Fibroblast of villous mesenchyme (primary cell): ENCODE data around the gene PARD3. TPM values are rescaled to one million over a fixed set of nuclear protein-coding genes. Genes with fewer than 3 reads are reported as not detected.

Source experiments
- DNase-seq: peaks from one replicate; pipeline ENCODE4 v3.0.0-alpha.2; 2010; ENCODE audit warnings: low read depth
- H3K4me3 ChIP-seq: 2 replicates; pipeline ENCODE4 v1.5.1; 2011; ENCODE audit warnings: low read depth, mild to moderate bottlenecking, low read length
- total RNA-seq: library from RNA; depleted of rRNA; stranded (reverse); fragments of >200 nt; gene quantifications from 2 replicates; pipeline ENCODE4 v1.2.3, GENCODE V29; 2012
- TF ChIP-seq, protein P1 (sequence below): IDR thresholded peaks from 2 replicates; pipeline ENCODE4 v1.5.1; 2012; ENCODE audit warnings: low read depth, mild to moderate bottlenecking, low read length; ENCODE audit not compliant: insufficient read depth

The PARD3 gene
- total RNA-seq, 1 donor, result 44.0 TPM

DNA sequence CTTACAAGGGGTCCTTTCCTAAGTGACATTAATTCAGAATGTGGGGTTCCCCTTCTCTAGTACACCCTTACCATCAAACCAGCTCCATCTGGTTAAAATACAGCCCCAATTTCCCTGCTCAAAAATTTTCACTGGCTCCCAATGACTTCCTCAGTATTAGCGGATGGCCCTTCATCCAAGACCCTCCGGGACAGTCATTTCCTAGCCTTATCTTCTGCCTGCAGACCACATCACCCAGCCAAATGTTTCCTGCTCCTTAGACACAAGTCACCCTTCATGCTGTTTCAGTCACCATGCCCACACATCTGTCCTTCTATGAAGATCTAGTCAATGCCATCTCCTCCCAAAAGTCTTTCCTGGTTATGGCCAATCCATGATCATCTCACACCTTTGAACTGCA, 45.2 kb downstream of the PARD3 start:
- TF ChIP-seq, protein P1, sequence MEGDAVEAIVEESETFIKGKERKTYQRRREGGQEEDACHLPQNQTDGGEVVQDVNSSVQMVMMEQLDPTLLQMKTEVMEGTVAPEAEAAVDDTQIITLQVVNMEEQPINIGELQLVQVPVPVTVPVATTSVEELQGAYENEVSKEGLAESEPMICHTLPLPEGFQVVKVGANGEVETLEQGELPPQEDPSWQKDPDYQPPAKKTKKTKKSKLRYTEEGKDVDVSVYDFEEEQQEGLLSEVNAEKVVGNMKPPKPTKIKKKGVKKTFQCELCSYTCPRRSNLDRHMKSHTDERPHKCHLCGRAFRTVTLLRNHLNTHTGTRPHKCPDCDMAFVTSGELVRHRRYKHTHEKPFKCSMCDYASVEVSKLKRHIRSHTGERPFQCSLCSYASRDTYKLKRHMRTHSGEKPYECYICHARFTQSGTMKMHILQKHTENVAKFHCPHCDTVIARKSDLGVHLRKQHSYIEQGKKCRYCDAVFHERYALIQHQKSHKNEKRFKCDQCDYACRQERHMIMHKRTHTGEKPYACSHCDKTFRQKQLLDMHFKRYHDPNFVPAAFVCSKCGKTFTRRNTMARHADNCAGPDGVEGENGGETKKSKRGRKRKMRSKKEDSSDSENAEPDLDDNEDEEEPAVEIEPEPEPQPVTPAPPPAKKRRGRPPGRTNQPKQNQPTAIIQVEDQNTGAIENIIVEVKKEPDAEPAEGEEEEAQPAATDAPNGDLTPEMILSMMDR, result no peak
- DNase-seq, result no peak
- no peak overlapping the region for H3K4me3 ChIP-seq

DNA sequence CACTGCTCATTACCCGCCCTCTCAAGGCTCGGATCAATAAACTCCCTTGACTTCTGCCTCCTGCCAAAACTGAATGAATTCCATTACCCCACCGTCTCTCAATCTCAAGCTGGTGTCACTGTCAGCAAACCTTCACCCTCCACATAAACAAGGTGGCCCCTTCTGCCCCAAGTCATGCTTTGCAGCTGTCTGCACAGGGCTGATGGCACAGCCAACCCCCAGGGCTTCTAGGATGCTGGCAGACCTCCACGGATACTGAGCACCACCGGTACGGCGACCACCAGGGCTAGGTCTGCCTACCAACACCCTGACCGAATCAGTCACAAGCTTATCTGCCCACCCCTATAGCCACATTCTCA, 46.1 kb downstream of the PARD3 start:
- H3K4me3 ChIP-seq, result no peak overlapping the region
- no peak for DNase-seq
- TF ChIP-seq, protein P1, result no peak

DNA sequence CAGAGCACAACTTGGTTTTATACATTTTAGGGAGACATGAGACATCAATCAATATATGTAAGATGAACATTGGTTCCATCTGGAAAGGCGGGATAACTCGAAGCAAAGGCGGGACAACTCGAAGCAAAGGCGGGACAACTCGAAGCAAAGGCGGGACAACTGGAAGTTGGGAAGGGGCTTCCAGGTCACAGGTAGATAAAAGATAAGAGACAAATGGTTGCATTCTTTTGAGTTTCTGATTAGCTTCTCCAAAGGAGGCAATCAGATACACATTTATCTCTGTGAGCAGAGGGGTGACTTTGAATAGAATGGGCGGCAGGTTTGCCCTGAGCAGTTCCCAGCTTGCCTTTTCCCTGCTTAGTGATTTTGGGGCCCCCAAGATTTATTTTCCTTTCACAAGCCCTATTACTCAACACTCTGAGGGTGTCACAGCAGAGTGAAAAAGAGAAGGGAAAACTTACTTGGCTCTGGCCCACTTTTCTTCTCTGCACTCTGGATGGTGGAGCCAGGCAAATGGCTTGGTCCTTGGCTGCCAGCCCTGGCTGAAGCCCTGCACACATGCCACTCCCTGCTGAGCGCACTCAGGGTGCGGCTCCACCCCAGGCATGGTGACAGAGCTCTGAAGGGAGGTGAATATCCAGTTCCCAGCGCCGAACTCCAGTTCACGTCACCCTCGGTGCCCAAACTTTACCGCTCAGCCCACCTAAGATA, 46.7 kb downstream of the PARD3 start:
- no peak for DNase-seq
- TF ChIP-seq, protein P1, result no peak

DNA sequence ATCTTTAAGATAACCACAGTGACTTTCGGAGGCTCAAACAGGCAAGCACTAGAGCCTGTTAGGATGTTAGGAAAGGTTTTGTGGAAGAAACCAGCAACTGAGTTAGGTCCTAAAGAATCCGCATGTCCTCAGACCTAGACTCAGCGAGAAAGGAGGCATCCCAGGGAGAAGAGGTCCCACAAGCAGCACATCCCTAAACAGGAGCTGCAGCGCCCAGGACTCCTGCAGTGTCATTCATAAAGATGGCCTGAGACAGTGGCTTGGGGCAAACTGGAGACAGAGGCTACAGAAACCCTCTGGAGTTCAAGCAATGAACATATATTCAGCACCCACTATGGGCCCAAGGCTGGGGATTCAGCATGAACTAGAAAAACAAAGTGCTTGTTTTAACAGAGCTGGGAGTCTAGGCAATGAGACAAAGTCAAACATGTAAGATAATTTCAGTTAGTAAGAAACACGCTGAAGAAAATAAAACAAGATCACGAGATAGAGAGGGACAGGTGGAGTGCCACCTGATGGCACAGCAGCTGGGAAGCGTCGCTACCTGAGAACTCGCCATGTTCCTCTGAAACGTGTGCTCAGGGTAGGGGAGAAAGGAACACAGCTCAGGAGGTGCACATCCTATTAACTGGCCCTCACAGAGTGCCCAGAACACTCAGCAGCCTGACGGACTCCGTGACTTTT, 48.1 kb downstream of the PARD3 start:
- TF ChIP-seq, protein P1, result no peak
- DNase-seq, result no peak
- H3K4me3 ChIP-seq, result no peak overlapping the region

More for the DNA sequence above, 46.7 kb downstream of the PARD3 start:
- H3K4me3 ChIP-seq, result no peak overlapping the region

DNA sequence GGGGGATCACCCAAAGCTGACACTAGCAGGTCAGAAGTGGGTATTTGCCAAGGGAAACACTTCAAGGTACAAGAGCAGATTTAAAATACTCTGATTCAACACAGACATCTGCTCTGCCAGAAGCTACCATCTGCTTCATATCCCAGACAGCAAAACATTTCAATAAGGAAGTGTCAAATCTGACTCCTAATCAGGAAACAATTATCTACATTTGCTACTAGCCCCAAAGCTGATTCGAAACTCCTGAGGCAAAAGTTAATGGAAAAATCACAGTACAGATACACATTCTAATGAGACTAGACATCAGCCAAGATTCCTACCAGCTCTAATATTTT, 48.9 kb downstream of the PARD3 start:
- TF ChIP-seq, protein P1, result no peak
- peak; percentile 38 for DNase-seq
- no peak overlapping the region for H3K4me3 ChIP-seq

DNA sequence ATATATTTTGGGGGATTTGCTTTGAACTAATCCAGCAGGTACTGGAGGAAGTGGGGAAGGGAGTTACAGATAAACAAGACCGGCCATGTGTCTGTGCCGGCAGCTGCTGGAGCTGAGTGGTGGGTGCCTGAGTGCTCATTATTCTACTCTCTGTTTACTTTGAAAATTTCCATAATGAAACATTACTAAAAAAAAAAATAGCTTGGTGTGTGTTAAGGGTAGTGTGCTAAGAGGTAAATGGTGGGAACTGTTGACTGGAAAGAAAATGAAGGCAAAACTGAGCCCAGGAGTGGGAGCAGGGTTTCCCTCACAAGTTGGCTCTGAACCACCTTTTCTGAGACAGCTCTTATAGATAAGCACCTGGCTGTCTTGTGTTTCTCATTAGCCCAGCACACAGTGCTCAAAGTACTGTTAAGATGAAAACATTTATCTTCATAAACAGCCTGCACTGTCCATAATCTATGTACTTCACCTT, 50.6 kb downstream of the PARD3 start:
- no peak overlapping the region for H3K4me3 ChIP-seq
- TF ChIP-seq, protein P1, result no peak
- DNase-seq, result no peak
